ENCODE results near the gene SLC25A47.

- TF ChIP-seq CTCF (IDR thresholded peaks at IDR 0.05), result no peak
- TF ChIP-seq POLR2A (IDR thresholded peaks at IDR 0.05), result no peak
- no peak for TF ChIP-seq POLR2AphosphoS5 (IDR thresholded peaks at IDR 0.05)
These were observed 23.9 kb upstream of the SLC25A47 start for GRCh38 chr14:100299238-100299560.

Measured in sigmoid colon (tissue), 4 donors.